DMS114 treated with DMSO at 0.1 percent for 48 hours (cell line): ENCODE measurements around the gene TBXAS1.

Experiments used
- DNase-seq: peaks from one replicate; lab custom pipeline; 2025; ENCODE audit not compliant: unreplicated experiment; lab: John Stamatoyannopoulos, UW

The TBXAS1 gene

DNA sequence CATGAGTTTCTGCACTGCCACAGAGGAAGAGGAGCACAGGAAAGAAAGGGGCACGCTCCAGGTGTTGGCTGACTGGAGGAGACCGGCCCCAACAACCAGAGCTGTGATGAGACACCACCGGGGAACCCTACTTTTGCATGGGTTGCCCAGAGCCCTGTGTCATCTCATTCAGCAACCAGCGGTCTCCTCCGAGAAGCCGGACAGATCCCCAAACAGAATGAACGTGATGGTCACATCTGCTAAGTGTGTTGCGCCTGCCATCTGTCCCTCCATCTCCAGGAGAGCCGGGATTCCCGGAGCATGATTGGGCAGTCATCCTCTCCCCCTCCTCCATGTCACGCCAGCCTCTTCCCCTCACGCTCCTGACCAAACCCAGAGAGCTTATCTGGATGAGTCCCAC, 210.8 kb downstream of the TBXAS1 start:
- DNase-seq = no peak

GRCh38 chr7:140041659-140042385, 212.8 kb downstream of the TBXAS1 start:
- no peak for DNase-seq

GRCh38 chr7:140042386-140042670, 213.3 kb downstream of the TBXAS1 start:
- DNase-seq = no peak

GRCh38 chr7:140044251-140044650, 215.2 kb downstream of the TBXAS1 start:
- no peak for DNase-seq

DNA sequence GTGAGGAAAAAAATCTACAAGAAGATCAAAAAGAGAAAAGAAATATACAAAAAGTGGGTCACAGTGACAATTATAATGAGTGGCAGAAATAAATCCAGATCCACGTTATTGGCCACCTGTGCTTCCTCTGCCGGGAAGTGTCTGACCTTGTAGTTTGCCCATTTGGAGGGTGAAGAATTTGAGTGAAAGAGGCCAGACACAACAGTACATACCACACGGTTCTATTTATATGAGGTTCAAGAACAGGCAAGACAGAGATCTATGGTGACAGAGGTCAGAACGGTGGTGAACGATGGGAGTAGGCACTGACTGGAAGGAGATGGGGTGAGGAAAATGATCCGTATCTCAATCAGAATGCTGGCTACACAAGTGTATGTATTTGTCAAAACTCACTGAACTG, 216.6 kb downstream of the TBXAS1 start:
- DNase-seq = no peak

GRCh38 chr7:140047197-140047596, 218.1 kb downstream of the TBXAS1 start:
- no peak for DNase-seq

DNA sequence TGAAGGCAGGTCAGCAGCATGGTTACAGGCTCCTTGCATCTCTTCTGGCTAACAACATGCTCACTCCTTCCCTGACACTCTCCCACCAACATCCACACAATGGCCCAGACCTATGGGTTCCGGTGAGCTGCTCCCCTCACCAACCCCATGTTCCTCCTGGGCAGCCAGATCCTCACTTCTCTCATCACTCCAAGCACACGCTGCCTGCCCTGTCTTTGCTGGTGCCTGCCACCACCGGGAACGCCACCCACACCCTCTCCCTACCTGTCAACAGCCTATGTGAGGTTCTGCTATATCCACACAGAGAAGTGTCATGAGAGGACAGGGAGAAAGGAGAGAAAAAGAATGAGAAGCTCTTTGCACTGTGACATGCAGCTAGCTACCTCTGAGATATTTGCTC, 219.1 kb downstream of the TBXAS1 start:
- DNase-seq = no peak

- DNase-seq = no peak
These were observed 219.9 kb downstream of the TBXAS1 start for GRCh38 chr7:140048989-140049338.

- no peak for DNase-seq
These were observed 220.4 kb downstream of the TBXAS1 start for GRCh38 chr7:140049339-140050024.

DNA sequence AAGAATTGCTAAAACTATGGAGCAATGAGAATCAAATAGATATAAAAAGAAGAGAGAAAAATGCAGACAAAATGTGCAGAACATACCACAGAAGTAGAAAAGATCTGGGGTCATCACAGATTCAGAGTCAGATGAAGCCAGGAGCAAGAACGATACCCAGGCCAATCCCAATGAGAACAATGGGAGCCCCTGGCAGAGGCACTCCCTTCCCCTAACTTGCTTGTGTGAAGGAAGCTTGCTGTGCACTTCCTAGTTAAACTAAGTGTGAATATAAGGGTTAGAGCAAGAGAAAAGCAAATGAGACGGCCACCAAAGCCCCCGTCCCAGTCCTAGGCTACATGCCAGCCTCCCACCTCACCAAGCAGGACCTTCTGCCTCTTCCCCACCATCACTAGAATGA, 221.0 kb downstream of the TBXAS1 start:
- no peak for DNase-seq

- no peak for DNase-seq
These were observed 222.8 kb downstream of the TBXAS1 start for GRCh38 chr7:140051820-140052219.

- DNase-seq = no peak
These were observed 224.9 kb downstream of the TBXAS1 start for GRCh38 chr7:140053812-140054539.

GRCh38 chr7:140054751-140055150, 225.7 kb downstream of the TBXAS1 start:
- no peak for DNase-seq

GRCh38 chr7:140055833-140056232, 226.8 kb downstream of the TBXAS1 start:
- DNase-seq = no peak

DNA sequence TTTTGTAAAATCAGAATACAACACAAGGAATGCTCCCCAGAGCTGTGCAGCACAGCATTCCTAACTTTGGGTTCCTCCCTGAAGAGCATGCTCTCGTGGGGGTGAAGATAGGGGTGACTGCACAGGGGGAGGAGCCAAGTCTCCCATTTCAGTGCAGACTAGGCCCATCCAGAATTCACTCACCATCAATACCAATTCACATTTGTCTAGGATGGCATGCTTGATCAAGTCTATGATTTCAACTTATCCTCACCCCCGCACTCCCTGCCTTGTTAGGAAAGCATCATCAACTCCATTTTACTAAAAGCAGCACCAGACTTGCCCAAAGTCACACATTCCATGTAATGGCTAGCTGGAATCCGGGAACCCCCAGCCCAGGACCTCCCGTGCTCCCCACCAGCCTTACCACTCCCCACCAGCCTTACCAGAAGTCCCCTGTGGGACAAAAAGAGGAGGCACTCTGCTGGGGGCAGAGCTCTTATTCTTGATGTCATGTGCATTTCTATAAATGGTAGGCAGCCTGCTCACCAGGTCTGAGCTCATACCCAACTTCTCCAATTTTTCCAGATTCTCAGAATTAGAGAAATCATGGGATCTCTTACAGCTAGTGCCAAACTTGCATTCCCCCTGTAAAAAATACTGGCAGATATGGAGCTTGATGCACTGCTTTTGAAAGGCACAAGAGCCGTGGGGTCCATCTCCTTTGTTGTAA, 227.5 kb downstream of the TBXAS1 start:
- no peak for DNase-seq

DNA sequence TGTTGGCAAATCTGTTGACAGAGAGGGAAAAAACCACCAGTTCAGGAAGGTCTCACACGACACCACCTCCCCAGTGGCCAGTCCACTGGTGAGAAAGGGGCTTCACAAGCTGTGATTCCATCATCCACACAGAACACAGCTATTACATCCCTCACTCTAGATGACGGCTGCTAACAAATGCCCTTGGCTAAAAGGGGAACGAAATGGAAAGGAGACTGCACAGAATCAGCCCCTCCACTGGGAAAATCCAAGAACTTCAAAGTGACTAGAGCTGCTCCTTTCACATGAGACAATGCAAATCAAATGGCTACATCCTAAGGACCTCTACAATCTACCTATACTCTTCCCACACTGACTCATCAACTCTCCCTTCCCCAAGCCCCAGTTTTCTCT, 228.1 kb downstream of the TBXAS1 start:
- no peak for DNase-seq

DNA sequence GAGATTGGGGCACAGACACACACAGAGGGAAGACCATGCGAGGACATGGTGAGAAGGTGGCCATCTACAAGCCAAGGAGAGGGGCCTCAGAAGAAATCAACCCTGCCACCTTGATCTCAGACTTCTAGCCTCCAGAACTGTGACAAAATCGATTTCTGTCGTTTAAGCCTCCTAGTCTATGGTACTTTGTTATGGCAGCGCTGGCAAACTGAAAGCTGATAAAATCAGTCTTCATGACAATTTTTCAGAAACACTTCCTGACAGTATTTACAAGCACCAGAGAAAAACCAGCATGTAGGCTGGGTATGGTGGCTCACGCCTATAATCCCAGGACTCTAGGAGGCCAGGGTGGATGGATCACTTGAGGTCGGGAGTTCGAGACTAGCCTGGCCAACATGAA, 229.5 kb downstream of the TBXAS1 start:
- no peak for DNase-seq

- no peak for DNase-seq
These were observed 230.5 kb downstream of the TBXAS1 start for GRCh38 chr7:140059273-140060242.

- no peak for DNase-seq
These were observed 231.2 kb downstream of the TBXAS1 start for GRCh38 chr7:140060243-140060630.

- DNase-seq = no peak
These were observed 231.9 kb downstream of the TBXAS1 start for GRCh38 chr7:140060788-140061606.
